AG09319 (cell line): ENCODE results near the gene ACBD6.

Experiments
- DNase-seq: peaks from one replicate; pipeline ENCODE4 v3.0.0-alpha.2; 2010; ENCODE audit warnings: low read depth; ENCODE audit errors: extremely low read depth
- TF ChIP-seq, protein P1 (sequence below): IDR thresholded peaks from 2 replicates; pipeline ENCODE4 v1.5.1; 2011; ENCODE audit warnings: low read depth, mild to moderate bottlenecking, inconsistent platforms, low read length, moderate library complexity

Gene ACBD6

DNA sequence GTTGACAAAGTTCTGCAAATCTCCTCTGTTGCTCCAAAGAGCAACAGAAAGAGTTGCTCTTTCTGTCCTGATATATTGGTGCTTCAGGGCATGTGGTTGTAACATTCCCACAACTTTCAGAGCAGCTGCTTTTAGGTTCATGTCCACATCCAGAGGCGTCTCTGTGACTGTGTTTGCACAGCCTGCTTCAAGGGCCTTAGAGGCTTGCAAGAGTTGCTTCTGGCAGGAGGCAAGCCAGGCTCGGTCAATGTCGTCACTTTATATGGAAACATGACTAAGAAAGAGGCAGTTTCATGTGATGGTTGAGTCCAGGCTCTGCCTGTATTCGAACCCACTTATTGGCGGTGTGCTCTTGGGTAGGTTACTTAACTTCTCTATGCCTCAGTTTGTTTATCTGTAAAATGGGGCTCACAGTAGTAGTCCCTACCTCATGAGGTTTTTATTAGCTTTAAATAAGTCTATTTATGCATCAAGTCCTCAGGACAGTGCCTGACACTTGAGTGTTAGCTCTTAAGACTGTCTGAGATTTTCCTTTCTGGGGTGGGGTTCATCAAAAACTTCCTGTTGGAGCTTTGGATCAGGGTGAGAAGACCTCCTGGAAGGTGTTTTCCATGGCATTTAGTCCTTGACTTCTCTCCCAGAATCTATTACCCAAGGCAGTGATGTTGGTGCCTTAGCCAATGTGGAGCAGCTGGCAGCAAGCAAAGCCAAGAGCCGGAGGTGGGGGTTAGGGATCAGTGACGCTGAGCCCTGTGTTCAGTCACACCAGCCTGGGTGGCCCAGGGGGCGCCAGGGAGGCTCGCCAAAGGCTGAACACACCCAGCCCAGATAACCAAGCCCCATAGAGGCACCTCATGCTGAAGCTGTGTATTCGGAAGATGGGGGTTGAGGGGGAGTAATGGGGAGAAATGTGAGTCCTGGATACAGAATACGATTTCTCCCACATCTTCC lies 253.4 kb downstream of the ACBD6 start:
- DNase-seq = no peak

DNA sequence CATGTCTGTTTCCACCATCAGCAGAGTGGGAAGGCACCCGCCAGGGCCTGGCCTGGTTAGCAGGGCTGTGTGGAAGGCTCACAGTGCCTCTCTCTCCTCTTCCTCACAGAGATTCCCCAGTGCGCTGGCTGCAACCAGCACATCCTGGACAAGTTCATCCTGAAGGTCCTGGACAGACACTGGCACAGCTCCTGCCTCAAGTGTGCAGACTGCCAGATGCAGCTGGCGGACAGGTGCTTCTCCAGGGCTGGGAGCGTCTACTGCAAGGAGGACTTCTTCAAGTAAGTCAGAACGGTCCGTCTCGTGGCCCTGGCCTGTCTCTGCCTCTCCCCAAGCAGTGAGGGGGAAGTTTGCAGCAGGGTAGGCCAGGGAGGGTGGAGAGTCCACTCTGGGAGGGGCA lies 254.2 kb downstream of the ACBD6 start:
- no peak for DNase-seq
- TF ChIP-seq, protein P1, sequence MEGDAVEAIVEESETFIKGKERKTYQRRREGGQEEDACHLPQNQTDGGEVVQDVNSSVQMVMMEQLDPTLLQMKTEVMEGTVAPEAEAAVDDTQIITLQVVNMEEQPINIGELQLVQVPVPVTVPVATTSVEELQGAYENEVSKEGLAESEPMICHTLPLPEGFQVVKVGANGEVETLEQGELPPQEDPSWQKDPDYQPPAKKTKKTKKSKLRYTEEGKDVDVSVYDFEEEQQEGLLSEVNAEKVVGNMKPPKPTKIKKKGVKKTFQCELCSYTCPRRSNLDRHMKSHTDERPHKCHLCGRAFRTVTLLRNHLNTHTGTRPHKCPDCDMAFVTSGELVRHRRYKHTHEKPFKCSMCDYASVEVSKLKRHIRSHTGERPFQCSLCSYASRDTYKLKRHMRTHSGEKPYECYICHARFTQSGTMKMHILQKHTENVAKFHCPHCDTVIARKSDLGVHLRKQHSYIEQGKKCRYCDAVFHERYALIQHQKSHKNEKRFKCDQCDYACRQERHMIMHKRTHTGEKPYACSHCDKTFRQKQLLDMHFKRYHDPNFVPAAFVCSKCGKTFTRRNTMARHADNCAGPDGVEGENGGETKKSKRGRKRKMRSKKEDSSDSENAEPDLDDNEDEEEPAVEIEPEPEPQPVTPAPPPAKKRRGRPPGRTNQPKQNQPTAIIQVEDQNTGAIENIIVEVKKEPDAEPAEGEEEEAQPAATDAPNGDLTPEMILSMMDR = no peak

More for the DNA sequence above, 253.4 kb downstream of the ACBD6 start:
- TF ChIP-seq, protein P1 = no peak

GRCh38 chr1:180247580-180247979 lies 254.8 kb downstream of the ACBD6 start:
- DNase-seq = no peak
- TF ChIP-seq, protein P1 = no peak

DNA sequence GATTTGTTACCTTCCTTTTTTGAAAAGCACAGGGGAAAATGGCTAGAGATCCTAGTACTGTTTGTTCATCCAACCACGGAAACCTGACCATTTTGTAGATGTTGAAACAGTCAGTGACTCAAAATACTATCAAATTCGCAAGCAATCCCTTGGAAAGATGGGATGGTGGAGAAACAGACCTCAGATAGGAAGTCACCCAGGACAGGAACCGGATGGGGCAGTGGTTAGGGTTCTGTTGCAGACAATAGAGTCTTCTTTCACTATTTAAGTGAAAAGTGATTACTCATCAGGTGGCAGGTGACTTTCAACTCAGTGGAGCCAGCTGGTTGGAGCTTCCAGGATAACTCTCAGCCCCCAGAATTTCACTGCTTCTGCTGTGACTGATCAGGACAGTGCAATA lies 255.3 kb downstream of the ACBD6 start:
- TF ChIP-seq, protein P1 = no peak
- no peak for DNase-seq

DNA sequence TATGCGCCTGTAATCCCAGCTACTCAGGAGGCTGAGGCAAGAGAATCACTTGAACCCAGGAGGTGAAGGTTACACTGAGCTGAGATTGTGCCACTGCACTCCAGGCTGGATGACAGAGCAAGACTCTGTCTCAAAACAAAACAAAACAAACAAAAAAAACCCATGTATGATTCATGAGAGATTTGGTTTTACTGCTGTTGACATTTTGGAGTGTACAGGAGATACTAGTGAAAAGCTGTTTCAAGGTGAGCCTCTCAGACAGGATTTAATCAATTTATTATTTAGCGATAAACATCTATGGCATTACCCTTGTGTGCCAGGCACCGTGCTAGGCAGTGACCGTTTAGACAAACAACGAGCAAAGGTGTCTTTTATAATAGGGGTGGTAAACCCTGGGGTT lies 255.8 kb downstream of the ACBD6 start:
- TF ChIP-seq, protein P1 = no peak

GRCh38 chr1:180244840-180245239 lies 257.5 kb downstream of the ACBD6 start:
- TF ChIP-seq, protein P1 = no peak
- DNase-seq = no peak

More for the DNA sequence above, 255.8 kb downstream of the ACBD6 start:
- DNase-seq = no peak

- no peak for DNase-seq
- TF ChIP-seq, protein P1 = no peak
These were observed 258.7 kb downstream of the ACBD6 start for GRCh38 chr1:180243517-180244221.
